GM18858 (cell line): Measurements from ENCODE around the gene PARP14.
"Not testable (repeated sequence)": the region's sequence is repeated elsewhere in the genome, so short reads cannot be mapped to it uniquely, and the experiment has no call there.

Experiments
- ATAC-seq: cut with Tn5 transposase; IDR thresholded peaks from one replicate; pipeline ENCODE4 v1.9.1; 2021; ENCODE audit not compliant: unreplicated experiment

PARP14 gene, protein sequence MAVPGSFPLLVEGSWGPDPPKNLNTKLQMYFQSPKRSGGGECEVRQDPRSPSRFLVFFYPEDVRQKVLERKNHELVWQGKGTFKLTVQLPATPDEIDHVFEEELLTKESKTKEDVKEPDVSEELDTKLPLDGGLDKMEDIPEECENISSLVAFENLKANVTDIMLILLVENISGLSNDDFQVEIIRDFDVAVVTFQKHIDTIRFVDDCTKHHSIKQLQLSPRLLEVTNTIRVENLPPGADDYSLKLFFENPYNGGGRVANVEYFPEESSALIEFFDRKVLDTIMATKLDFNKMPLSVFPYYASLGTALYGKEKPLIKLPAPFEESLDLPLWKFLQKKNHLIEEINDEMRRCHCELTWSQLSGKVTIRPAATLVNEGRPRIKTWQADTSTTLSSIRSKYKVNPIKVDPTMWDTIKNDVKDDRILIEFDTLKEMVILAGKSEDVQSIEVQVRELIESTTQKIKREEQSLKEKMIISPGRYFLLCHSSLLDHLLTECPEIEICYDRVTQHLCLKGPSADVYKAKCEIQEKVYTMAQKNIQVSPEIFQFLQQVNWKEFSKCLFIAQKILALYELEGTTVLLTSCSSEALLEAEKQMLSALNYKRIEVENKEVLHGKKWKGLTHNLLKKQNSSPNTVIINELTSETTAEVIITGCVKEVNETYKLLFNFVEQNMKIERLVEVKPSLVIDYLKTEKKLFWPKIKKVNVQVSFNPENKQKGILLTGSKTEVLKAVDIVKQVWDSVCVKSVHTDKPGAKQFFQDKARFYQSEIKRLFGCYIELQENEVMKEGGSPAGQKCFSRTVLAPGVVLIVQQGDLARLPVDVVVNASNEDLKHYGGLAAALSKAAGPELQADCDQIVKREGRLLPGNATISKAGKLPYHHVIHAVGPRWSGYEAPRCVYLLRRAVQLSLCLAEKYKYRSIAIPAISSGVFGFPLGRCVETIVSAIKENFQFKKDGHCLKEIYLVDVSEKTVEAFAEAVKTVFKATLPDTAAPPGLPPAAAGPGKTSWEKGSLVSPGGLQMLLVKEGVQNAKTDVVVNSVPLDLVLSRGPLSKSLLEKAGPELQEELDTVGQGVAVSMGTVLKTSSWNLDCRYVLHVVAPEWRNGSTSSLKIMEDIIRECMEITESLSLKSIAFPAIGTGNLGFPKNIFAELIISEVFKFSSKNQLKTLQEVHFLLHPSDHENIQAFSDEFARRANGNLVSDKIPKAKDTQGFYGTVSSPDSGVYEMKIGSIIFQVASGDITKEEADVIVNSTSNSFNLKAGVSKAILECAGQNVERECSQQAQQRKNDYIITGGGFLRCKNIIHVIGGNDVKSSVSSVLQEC (N-terminal part only)

DNA sequence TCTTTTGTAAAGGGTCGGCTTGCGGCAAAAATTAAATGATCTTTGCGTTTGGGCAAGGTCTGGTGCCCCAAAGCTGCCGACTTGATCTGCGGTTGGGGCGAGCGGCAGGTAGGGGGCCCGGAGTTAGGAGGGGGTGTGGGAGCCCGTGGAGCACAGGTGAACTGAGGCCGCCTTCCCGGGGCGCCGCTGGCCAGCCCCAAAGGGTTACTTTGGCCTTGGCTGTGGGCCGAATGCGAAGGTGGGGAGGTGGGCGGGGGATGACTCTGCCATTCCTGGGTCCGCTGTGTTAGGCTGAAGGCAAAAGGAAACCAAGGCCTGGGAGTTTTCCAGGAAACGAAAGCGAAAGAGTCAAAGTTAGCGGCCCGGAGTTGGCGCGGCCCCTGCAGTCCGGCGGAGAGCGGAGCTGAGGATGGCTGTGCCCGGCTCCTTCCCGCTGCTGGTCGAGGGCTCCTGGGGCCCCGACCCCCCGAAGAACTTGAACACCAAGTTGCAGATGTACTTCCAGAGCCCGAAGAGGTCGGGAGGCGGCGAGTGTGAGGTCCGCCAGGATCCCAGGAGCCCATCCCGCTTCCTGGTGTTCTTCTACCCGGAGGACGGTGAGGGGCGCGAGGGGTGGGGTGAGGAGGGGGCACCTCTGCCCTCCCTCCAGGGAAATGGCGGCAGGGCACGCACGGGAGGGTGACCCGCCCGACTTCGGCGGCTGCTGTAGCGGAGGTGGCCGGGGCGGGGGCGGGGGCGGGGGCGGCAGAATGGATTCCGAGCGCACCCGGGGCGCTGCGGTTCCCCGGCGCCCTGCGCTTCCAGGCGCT lies at the start of gene PARP14:
TSS of gene PARP14 (plus strand) at position 365 of the 809 bp plus-strand sequence. CDS start at position 410, 45 bp downstream.
- no peak for ATAC-seq

GRCh38 chr3:122635789-122636188 lies 44.9 kb upstream of the PARP14 start:
- no peak for ATAC-seq

GRCh38 chr3:122636697-122637096 lies 43.9 kb upstream of the PARP14 start:
- ATAC-seq = no peak

DNA sequence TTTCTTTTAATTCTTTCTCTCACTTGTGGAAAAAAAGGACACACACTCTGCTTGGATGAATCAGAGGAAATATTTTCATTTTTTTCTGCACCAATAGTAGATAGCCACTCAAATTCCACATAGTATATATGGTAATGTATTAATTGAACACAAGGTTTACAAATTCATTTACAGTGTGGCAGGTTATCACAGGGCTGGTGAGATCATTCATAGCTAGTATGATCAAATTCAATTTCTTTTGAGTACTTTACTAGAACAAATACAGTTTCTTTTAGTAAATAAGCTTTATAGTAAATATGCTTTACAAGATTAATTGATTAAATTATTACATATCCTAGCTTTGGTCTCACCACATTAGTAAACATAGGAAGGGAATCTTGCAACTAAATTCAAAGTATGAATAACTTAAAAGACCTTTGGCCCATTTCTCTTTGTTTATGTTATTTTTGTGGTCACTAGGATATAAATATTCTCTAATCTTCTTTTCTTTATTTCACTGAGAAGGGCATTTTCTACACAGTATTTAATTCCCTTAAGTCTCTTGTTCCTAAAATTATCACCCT lies 40.1 kb upstream of the PARP14 start:
- no peak for ATAC-seq

GRCh38 chr3:122642935-122643334 lies 37.7 kb upstream of the PARP14 start:
- ATAC-seq = peak; percentile 82

DNA sequence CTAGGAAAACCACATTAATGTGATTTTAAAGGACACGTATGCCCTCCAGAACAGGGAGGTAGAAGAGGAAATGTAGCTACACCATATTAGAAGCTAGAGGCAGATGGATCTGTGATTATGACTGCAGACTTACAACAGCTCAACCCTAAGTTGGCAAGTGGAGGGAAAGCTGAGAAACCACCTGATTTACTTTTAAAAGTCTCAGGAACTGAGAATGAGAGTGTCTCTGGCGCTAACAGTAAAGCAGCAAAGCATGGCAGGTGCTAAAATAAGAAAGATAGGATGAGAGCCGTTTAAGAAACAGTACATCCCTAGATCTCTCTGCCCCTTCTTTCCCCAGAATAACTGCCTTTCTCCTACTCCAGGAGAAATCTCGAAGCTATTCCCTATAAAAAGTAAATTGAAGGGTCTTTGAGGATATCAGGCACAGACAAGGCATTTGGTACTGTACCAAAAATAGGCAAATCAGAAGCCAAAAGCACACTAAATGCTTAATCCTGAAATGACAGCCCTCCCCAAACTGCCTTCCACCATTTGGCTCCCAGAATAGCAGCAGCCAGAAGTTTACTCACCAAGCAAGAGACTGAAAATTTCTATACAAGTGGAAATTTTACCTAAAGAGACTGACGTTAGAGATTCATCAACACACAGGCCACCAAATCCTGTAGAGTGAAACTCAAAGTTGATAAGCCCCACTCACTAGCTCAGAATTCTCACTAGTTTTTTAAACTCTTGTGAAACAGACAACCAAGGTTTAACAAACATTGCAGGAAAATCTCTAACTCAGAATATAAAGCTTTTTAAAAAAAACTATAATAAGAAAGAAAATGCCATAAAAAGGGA lies 34.3 kb upstream of the PARP14 start:
- no peak for ATAC-seq

GRCh38 chr3:122651233-122651907 lies 29.3 kb upstream of the PARP14 start:
- ATAC-seq = not testable (repeated sequence)

DNA sequence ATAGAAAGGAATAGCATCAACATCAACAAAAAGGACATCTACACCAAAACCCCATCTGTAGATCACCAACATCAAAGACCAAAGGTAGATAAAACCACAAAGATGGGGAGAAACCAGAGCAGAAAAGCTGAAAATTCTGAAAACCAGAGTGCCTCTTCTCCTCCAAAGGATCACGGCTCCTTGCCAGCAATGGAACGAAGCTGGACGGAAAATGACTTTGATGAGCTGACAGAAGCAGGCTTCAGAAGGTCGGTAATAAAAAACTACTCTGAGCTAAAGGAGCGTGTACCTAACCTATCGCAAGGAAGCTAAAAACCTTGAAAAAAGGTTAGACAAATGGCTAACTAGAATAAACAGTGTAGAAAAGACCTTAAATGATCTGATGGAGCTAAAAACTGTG lies 28.7 kb upstream of the PARP14 start:
- not testable (repeated sequence) for ATAC-seq

DNA sequence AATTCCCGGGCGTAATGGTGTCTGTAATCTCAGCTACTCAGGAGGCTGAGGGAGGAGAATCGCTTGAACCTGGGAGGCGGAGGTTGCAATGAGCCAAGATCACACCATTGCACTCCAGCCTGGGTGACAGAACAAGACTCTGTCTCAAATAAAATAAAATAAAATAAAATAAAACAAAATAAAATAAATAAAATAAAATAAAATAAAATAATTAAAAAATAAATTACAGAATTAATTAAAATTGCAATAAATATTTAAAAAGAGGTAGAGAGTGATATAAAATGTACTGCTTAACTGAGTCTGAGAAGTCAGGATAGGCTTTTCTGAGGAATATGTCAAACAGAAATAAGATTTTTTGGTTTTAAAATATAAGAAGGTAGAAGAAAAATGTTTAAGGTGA lies 22.3 kb upstream of the PARP14 start:
- not testable (repeated sequence) for ATAC-seq

GRCh38 chr3:122660297-122660974 lies 20.2 kb upstream of the PARP14 start:
- ATAC-seq = no peak

DNA sequence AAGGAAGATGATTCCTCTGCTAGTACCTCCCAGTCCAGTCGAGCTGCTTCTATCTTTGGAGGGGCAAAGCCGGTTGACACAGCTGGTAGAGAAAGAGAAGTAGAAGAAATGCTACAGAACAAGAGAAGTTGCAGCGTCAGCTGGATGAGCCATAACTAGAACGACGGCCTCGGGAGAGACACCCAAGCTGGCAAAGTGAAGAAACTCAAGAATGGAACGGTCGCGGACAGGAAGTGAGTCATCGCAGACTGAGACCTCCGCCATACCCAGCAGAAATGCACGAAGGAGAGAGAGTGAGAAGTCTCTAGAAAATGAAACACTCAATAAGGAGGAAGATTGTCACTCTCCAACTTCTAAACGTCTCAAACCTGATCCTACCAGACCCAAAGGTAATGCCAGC lies 19.0 kb upstream of the PARP14 start:
- no peak for ATAC-seq

- no peak for ATAC-seq
These were observed 18.1 kb upstream of the PARP14 start for GRCh38 chr3:122662505-122662904.

- no peak for ATAC-seq
These were observed 15.3 kb upstream of the PARP14 start for GRCh38 chr3:122665226-122665786.

DNA sequence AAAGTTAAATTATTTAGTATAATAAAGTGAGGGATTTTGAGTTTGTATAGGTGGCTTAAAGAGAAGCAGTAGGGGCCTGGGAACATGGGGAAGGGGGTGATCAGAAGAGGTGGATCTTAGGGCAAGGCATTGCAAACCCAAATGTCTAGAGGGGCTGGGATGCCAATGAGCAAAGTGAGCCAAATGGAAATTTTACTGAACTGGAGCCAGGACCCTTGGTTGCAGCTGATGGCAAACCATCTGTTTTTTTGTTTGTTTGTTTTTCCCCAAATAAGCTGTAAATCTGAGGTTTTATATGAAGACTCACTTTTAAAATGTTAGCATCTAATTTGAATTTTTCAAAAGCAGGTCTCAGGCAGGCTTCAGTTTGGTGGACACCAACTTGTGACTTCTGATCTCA lies 14.8 kb upstream of the PARP14 start:
- ATAC-seq = no peak

- no peak for ATAC-seq
These were observed 11.5 kb upstream of the PARP14 start for GRCh38 chr3:122668930-122669730.

DNA sequence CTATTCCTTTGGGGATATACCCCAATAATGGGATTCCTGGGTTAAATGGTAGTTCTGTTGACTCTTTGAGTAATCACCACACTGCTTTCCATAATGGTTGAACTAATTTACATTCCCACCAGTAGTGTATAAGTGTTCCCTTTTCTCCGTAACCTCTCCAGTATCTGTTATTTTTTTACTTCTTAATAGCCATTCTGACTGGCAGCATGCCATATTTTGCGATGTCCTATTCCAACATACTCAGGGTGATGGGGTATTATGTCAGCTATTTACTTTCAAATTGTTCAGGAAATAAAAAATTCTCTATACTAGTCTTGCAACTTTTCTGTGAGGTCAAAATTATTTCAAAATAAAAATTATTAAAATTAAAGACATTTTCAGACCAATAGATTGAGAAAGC lies 9.1 kb upstream of the PARP14 start:
- ATAC-seq = no peak

- ATAC-seq = no peak
These were observed 6.3 kb upstream of the PARP14 start for GRCh38 chr3:122674339-122674738.
